ENCODE measurements around the gene EEA1.
"Not testable (repeated sequence)": the region's sequence is repeated elsewhere in the genome, so short reads cannot be mapped to it uniquely, and the experiment has no call there.

EEA1 gene

DNA sequence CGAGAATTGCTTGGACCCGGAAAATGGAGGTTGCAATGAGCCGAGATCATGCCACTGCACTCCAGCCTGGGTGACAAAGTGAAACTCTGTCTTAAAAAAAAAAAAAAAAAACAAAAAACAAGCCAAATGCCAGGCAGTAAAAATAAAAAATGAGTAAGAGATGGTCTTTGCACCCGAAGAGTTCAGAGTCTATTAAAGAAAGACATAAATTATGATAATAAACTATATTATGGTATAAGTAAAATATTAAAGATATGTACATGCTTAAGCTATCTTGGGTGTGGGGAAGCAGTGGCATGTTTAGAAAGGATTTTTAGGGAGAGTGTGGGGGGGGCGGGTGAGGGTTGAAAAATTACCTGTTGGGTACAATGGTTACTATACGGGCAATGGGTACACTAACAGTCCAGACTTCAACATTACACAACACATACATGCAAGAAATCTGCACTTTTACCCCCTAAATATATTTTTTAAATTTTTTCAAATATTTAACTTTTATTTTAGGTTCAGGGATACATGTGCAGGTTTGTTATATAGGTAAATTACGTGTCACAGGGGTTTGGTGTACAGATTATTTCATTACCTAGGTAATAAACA, 99.3 kb downstream of the EEA1 start:
- WGBS, 2 experiments, result 89 to 93% methylated on average over 3 to 5 of the region's 7 CpGs
- H3K36me3 ChIP-seq (ENCODE audit: control insufficient read depth, insufficient read depth, low read length), result no peaks in the 10 kb centered on the region
- no peak overlapping the region for H3K4me3 ChIP-seq (ENCODE audit: insufficient read depth, low read depth, low read length)

DNA sequence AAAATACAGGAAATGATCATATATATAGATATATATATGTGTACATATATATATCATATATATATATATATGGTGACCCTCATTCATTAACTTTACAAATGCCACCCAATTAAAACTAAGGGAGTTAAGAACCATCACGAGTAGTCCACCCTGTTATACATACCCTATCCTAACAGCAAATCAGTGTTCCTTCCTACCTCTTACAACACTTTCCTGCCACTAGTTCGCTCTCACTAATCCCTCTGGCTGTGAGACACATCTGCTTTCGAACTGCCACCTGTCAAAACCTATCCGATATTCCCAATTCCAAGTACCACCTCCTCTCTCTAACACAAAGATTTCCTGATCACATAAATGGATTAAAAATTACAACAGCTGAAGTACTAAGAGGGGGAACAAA, 100.5 kb downstream of the EEA1 start:
- Histone ChIP-seq H3K27me3 (ENCODE audit: control insufficient read depth, insufficient read depth, low read length, poor library complexity, severe bottlenecking) (no peaks in the 10 kb centered on the region), H3K27ac (ENCODE audit: insufficient read depth, low read depth, low read length, poor library complexity, severe bottlenecking) (no peak overlapping the region), H3K9me3 (ENCODE audit: control insufficient read depth, low read length) (no peaks in the 10 kb centered on the region), H3K4me3 (ENCODE audit: insufficient read depth, low read depth, low read length) (no peak overlapping the region), H3K4me1 (ENCODE audit: control insufficient read depth, insufficient read depth, low read length) (no peaks in the 10 kb centered on the region), H3K36me3 (ENCODE audit: control insufficient read depth, insufficient read depth, low read length) (no peaks in the 10 kb centered on the region)
- 88 to 90% methylated on average over 4 of the region's 4 CpGs for WGBS, 2 experiments

More for the DNA sequence above, 99.3 kb downstream of the EEA1 start:
- no peak overlapping the region for H3K27ac ChIP-seq (ENCODE audit: insufficient read depth, low read depth, low read length, poor library complexity, severe bottlenecking)
- H3K9me3 ChIP-seq (ENCODE audit: control insufficient read depth, low read length), result no peaks in the 10 kb centered on the region
- H3K4me1 ChIP-seq (ENCODE audit: control insufficient read depth, insufficient read depth, low read length), result no peaks in the 10 kb centered on the region
- no peaks in the 10 kb centered on the region for H3K27me3 ChIP-seq (ENCODE audit: control insufficient read depth, insufficient read depth, low read length, poor library complexity, severe bottlenecking)

DNA sequence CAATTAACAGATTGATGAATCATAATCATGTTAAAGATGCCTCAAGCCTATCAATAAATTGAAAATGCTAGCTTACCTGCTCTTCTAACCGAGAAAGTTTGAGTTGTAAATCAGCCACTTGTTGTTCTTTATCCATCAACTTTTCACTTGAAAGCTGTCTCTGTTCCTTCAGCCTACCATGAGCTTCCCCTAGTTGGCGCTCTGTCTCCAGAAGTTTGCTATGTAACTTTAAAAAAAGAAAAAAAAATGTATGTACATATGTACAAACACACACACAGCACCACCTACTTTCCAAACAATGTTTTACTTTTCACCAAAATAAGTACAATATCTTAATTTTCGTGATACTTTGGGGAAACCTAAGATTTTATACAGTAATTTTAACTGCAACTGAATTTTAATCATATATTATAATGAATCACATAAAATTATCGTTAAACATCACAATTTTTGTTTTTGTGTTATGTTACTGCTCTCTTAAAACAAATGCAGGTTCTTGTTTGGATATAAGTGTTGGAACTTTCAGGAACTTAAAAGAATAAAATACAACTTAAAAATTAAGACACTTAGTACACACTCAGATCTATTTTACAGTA, 101.2 kb downstream of the EEA1 start:
- H3K36me3 ChIP-seq (ENCODE audit: control insufficient read depth, insufficient read depth, low read length), result no peaks in the 10 kb centered on the region
- no peak overlapping the region for H3K4me3 ChIP-seq (ENCODE audit: insufficient read depth, low read depth, low read length)
- WGBS, 2 experiments, result 74 to 80% methylated on average over 1 to 2 of the region's 4 CpGs
- H3K27ac ChIP-seq (ENCODE audit: insufficient read depth, low read depth, low read length, poor library complexity, severe bottlenecking), result no peak overlapping the region
- no peaks in the 10 kb centered on the region for H3K9me3 ChIP-seq (ENCODE audit: control insufficient read depth, low read length)
- H3K27me3 ChIP-seq (ENCODE audit: control insufficient read depth, insufficient read depth, low read length, poor library complexity, severe bottlenecking), result no peaks in the 10 kb centered on the region
- no peaks in the 10 kb centered on the region for H3K4me1 ChIP-seq (ENCODE audit: control insufficient read depth, insufficient read depth, low read length)

- no peak overlapping the region for H3K4me3 ChIP-seq (ENCODE audit: insufficient read depth, low read depth, low read length)
- WGBS, 2 experiments, result 90 to 92% methylated on average over 3 of the region's 3 CpGs
Observed at GRCh38 chr12:92821142-92821541, 108.0 kb downstream of the EEA1 start.

GRCh38 chr12:92814584-92814983, 114.5 kb downstream of the EEA1 start:
- Histone ChIP-seq H3K4me1 (ENCODE audit: control insufficient read depth, insufficient read depth, low read length) (no peaks in the 10 kb centered on the region), H3K36me3 (ENCODE audit: control insufficient read depth, insufficient read depth, low read length) (no peaks in the 10 kb centered on the region), H3K4me3 (ENCODE audit: insufficient read depth, low read depth, low read length) (no peak overlapping the region), H3K27me3 (ENCODE audit: control insufficient read depth, insufficient read depth, low read length, poor library complexity, severe bottlenecking) (no peaks in the 10 kb centered on the region), H3K9me3 (ENCODE audit: control insufficient read depth, low read length) (no peaks in the 10 kb centered on the region), H3K27ac (ENCODE audit: insufficient read depth, low read depth, low read length, poor library complexity, severe bottlenecking) (no peak overlapping the region)
- 89 to 96% methylated on average over 2 of the region's 2 CpGs for WGBS, 2 experiments

More at GRCh38 chr12:92821142-92821541, 108.0 kb downstream of the EEA1 start:
- Histone ChIP-seq H3K27ac (ENCODE audit: insufficient read depth, low read depth, low read length, poor library complexity, severe bottlenecking) (no peak overlapping the region), H3K4me1 (ENCODE audit: control insufficient read depth, insufficient read depth, low read length) (no peaks in the 10 kb centered on the region), H3K9me3 (ENCODE audit: control insufficient read depth, low read length) (no peaks in the 10 kb centered on the region), H3K36me3 (ENCODE audit: control insufficient read depth, insufficient read depth, low read length) (no peaks in the 10 kb centered on the region), H3K27me3 (ENCODE audit: control insufficient read depth, insufficient read depth, low read length, poor library complexity, severe bottlenecking) (no peaks in the 10 kb centered on the region)

DNA sequence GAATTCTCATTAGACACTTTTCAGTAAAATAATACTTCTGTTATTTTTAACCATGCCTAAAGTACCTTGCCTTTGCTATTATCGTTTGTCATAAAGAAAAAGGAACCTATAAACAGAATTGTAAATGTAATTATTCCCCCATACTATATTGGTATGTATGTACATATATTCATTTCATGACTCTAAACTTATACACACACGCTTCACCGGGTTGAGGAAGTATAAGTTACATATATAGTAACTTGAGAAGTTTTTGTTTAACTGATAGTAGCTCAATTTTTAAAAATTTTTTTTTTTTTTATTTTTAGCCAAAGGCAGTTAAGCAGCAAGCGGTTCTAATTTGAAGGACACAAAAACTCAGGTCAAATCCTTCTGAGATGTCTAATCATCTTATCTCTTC, 118.7 kb downstream of the EEA1 start:
- no peaks in the 10 kb centered on the region for H3K4me1 ChIP-seq (ENCODE audit: control insufficient read depth, insufficient read depth, low read length)
- H3K9me3 ChIP-seq (ENCODE audit: control insufficient read depth, low read length), result no peaks in the 10 kb centered on the region
- no peak overlapping the region for H3K27ac ChIP-seq (ENCODE audit: insufficient read depth, low read depth, low read length, poor library complexity, severe bottlenecking)
- H3K36me3 ChIP-seq (ENCODE audit: control insufficient read depth, insufficient read depth, low read length), result no peaks in the 10 kb centered on the region
- H3K27me3 ChIP-seq (ENCODE audit: control insufficient read depth, insufficient read depth, low read length, poor library complexity, severe bottlenecking), result no peaks in the 10 kb centered on the region
- no CpG with 5 or more reads among the region's 4 CpGs for WGBS, 2 experiments
- H3K4me3 ChIP-seq (ENCODE audit: insufficient read depth, low read depth, low read length), result no peak overlapping the region

GRCh38 chr12:92803903-92804302, 125.2 kb downstream of the EEA1 start:
- H3K4me1 ChIP-seq (ENCODE audit: control insufficient read depth, insufficient read depth, low read length), result no peaks in the 10 kb centered on the region
- no peak overlapping the region for H3K4me3 ChIP-seq (ENCODE audit: insufficient read depth, low read depth, low read length)
- H3K27ac ChIP-seq (ENCODE audit: insufficient read depth, low read depth, low read length, poor library complexity, severe bottlenecking), result no peak overlapping the region
- H3K9me3 ChIP-seq (ENCODE audit: control insufficient read depth, low read length), result no peaks in the 10 kb centered on the region
- H3K36me3 ChIP-seq (ENCODE audit: control insufficient read depth, insufficient read depth, low read length), result no peaks in the 10 kb centered on the region
- H3K27me3 ChIP-seq (ENCODE audit: control insufficient read depth, insufficient read depth, low read length, poor library complexity, severe bottlenecking), result no peaks in the 10 kb centered on the region
- 74 to 94% methylated on average over 1 of the region's 1 CpG for WGBS, 2 experiments

GRCh38 chr12:92802906-92803305, 126.2 kb downstream of the EEA1 start:
- Histone ChIP-seq H3K36me3 (ENCODE audit: control insufficient read depth, insufficient read depth, low read length) (no peaks in the 10 kb centered on the region), H3K27me3 (ENCODE audit: control insufficient read depth, insufficient read depth, low read length, poor library complexity, severe bottlenecking) (no peaks in the 10 kb centered on the region), H3K4me3 (ENCODE audit: insufficient read depth, low read depth, low read length) (no peak overlapping the region), H3K9me3 (ENCODE audit: control insufficient read depth, low read length) (no peaks in the 10 kb centered on the region), H3K4me1 (ENCODE audit: control insufficient read depth, insufficient read depth, low read length) (no peaks in the 10 kb centered on the region), H3K27ac (ENCODE audit: insufficient read depth, low read depth, low read length, poor library complexity, severe bottlenecking) (no peak overlapping the region)
- WGBS, 2 experiments, result 91 to 92% methylated on average over 3 of the region's 3 CpGs

DNA sequence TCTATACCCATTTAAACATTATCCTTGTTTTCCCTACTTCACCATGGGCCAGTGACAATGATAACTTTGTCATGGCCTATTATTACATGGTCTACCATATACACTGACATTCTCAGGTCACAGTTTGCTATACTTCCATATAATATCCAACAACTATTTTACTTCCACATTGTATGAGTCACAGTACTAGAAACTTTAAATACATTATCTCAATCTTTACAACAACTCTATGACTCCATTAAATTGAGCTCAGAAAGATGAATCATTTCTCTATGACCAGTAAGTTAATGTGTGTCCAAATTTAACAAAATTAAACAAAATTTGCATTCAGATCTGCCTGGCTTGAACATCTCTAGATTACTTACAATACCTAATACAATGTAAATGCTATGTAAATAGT, 132.4 kb downstream of the EEA1 start:
- H3K36me3 ChIP-seq (ENCODE audit: control insufficient read depth, insufficient read depth, low read length), result no peaks in the 10 kb centered on the region
- H3K9me3 ChIP-seq (ENCODE audit: control insufficient read depth, low read length), result no peaks in the 10 kb centered on the region

DNA sequence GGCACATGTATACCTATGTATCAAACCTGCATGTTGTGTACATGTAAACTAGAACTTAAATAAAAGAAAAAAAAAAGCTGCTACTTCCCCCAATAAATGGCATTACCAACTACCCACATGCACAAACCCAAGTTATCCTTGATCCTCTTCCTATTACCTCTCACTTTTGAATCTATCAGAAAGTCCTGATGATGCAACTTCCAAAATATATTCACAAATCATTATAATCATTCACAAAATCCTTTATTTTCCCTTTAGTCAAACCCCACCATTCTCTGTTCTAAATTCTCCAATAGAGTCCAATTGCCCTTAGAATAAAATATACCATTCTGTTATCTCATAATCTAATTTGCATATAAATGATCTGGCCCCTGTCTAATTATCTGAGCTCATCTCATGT, 134.3 kb downstream of the EEA1 start:
- Histone ChIP-seq H3K9me3 (ENCODE audit: control insufficient read depth, low read length) (no peaks in the 10 kb centered on the region), H3K27ac (ENCODE audit: insufficient read depth, low read depth, low read length, poor library complexity, severe bottlenecking) (no peak overlapping the region), H3K27me3 (ENCODE audit: control insufficient read depth, insufficient read depth, low read length, poor library complexity, severe bottlenecking) (no peaks in the 10 kb centered on the region), H3K4me1 (ENCODE audit: control insufficient read depth, insufficient read depth, low read length) (no peaks in the 10 kb centered on the region), H3K36me3 (ENCODE audit: control insufficient read depth, insufficient read depth, low read length) (no peaks in the 10 kb centered on the region), H3K4me3 (ENCODE audit: insufficient read depth, low read depth, low read length) (no peak overlapping the region)

More for the DNA sequence above, 132.4 kb downstream of the EEA1 start:
- Histone ChIP-seq H3K27ac (ENCODE audit: insufficient read depth, low read depth, low read length, poor library complexity, severe bottlenecking) (no peak overlapping the region), H3K4me1 (ENCODE audit: control insufficient read depth, insufficient read depth, low read length) (no peaks in the 10 kb centered on the region), H3K4me3 (ENCODE audit: insufficient read depth, low read depth, low read length) (no peak overlapping the region), H3K27me3 (ENCODE audit: control insufficient read depth, insufficient read depth, low read length, poor library complexity, severe bottlenecking) (no peaks in the 10 kb centered on the region)

DNA sequence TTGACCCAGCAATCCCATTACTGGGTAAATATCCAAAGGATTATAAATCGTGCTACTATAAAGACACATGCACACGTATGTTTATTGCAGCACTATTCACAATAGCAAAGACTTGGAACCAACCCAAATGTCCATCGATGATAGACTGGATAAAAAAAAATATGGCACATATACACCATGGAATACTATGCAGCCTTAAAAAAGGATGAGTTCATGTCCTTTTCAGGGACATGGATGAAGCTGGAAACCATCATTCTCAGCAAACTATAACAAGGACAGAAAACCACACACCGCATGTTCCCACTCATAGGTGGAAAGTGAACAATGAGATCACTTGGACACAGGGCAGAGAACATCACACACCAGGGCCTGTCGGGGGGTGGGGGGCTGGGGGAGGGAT, 134.7 kb downstream of the EEA1 start:
- H3K4me1 ChIP-seq (ENCODE audit: control insufficient read depth, insufficient read depth, low read length); H3K4me3 ChIP-seq (ENCODE audit: insufficient read depth, low read depth, low read length); H3K27me3 ChIP-seq (ENCODE audit: control insufficient read depth, insufficient read depth, low read length, poor library complexity, severe bottlenecking); H3K36me3 ChIP-seq (ENCODE audit: control insufficient read depth, insufficient read depth, low read length); H3K27ac ChIP-seq (ENCODE audit: insufficient read depth, low read depth, low read length, poor library complexity, severe bottlenecking); H3K9me3 ChIP-seq (ENCODE audit: control insufficient read depth, low read length): not testable (repeated sequence)
- WGBS, 2 experiments, result 93 to 100% methylated on average over 5 of the region's 5 CpGs

Measured in ectodermal cell (in vitro differentiated cells).